Fibroblast of gingiva (primary cell): ENCODE results near the gene GHRL.

Source experiments
- DNase-seq: peaks from one replicate; pipeline ENCODE4 v3.0.0-alpha.2; 2011; ENCODE audit warnings: low read depth

The GHRL gene

DNA sequence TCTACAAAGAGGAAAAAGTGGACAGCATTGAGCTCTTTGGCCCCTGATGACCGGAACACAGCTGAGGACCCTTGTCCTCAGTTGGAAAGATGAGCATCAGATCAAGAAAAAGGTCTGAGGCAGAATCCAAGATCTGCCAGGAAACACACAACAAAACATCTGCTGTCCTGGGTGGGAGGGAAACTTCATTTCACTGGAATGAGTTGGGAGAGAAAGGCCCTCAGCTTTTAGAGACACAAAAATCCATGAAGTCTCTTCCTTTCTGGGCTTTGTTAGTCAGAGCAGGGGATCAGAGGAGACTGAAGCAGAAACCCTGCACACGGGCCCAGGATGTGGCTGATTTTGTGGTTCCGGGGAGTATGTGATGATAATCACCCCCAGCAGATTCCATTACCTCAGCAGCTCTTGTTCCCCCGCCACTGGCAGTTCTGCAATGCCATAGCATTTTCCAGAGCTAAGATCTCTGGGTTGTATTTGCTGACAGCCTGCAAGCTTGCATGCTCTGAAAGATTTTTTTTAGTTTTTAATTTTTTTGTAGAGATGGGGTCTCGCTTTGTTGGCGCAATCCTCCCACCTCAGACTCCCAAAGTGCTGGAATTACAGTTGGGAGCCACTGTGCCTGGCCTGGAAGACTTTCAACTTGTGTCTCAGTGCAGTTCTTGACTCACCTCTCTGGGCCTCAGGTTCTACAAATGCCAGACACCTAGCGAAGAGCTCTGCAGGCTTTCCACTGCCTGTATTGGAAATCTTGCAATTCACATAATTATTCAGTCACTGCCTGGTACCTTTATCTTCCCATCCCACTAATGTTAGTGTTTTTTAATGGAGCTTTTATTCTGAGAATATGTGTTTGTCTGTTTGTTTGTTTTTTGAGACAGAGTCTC lies 50.3 kb downstream of the GHRL start:
- no peak for DNase-seq

GRCh38 chr3:10240799-10241198 lies 51.9 kb downstream of the GHRL start:
- no peak for DNase-seq

DNA sequence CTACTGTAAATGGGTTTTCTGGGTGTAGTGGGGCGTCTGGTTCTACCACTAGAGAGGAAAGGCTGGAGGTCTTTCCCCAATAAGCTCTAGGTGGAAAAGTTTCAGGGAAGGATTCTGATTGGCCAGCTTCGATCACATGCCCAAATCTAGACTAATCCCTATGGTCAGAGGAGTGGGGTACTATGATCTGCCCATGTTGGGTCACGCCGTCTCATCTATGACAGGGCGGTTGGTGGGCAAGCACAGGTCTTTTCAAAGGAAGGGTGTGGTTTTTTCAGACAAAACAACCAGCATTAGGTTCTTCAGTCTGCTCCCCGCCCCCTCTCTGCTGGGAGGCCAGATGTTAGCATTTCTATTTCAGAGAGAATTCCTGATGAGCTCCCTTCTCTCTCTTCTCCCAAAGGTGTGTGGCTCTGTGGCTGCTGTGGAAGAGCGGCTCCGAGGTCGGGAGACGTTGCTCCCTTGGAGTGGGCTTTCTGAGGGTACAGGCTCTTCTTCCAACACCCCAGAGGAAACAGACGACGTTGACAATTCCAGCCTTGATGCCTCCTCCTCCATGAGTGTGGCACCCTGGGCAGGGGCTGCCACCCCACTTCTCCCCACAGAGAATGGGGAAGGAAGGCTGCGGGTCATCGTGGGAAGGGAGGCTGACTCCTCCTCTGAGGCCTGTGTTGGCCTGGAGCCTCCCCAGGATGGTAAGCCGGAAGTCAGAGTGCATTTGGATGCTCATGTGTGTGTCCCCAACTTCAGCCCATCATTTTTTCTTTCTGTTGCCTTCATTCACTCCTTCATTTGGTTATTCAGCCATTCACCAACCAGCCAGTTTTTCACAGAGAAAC lies 54.2 kb downstream of the GHRL start:
- DNase-seq = no peak
